Mesodermal cell (in vitro differentiated cells): ENCODE measurements around the gene SYMPK.

Experiments used
- H3K27ac ChIP-seq: 2 replicates; pipeline ENCODE4 v1.7.0; 2013; ENCODE audit warnings: mild to moderate bottlenecking, low read depth, low read length, moderate library complexity; ENCODE audit not compliant: severe bottlenecking
- H3K36me3 ChIP-seq: 2 replicates; pipeline ENCODE4 v1.7.1; 2013; ENCODE audit warnings: mild to moderate bottlenecking, low read length, moderate library complexity; ENCODE audit not compliant: control insufficient read depth, insufficient read depth
- H3K4me1 ChIP-seq: one replicate; pipeline ENCODE4 v1.7.1; 2013; ENCODE audit warnings: mild to moderate bottlenecking, low read length; ENCODE audit not compliant: insufficient read depth, control insufficient read depth, poor library complexity, severe bottlenecking
- H3K4me3 ChIP-seq: 2 replicates; pipeline ENCODE4 v1.7.0; 2013; ENCODE audit warnings: low read length, control low read depth, mild to moderate bottlenecking; ENCODE audit not compliant: insufficient read depth, poor library complexity, severe bottlenecking; ENCODE audit errors: extremely low read depth
- H3K9me3 ChIP-seq: 2 replicates; pipeline ENCODE4 v1.7.1; 2013; ENCODE audit warnings: mild to moderate bottlenecking, low read length, moderate library complexity; ENCODE audit not compliant: control insufficient read depth
- WGBS, 2 experiments: methylation state at CpG; one replicate each; pipeline ENCODE4 v1.1.5; 2013; ENCODE audit warnings: missing lambda C conversion rate in 2 of 2; ENCODE audit not compliant: insufficient coverage in 2 of 2; 5-methylcytosine and 5-hydroxymethylcytosine counted together

Gene SYMPK

DNA sequence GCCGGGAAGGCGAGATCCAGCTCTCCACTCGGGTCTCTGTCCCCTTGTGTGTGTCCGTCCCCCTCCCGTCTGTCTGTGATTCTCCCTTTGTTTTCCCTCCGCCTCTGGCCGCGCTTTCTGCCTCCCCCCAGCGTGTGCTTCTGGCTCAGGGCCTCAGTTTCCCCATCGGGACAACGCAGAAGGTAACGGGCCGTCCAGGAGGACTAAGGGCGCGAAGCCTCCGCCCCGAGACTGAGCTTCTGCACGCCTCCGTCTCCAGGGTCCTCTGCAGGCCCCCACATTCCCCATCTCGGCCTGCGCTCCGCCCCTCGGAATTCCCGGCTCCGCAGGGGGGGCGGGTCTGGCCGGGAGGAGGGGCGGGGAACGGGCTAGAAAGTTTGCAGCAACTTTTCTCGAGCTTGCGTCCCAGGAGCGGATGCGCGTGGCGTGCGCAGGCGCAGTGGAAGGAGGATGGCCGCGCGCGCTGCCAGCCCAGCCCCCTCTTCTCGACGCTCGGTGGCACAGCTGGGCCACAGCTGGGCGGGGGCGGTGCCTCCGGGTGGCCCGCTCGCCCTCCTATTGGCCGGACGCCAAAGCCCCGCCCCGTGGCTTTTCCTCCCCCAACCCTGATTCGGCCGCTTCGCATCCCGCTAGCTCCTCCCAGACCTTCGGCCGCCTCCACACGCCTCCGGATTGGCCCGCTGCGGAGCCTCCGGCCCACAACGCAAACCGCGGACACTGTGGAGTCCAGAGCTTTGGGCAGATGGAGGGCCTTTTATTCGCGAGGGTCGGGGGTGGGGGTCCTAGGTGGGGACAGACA lies 93.8 kb downstream of the SYMPK start, which contains the start of gene SIX5:
SIX5 (minus strand) TSS at position 269 of the 799 bp plus-strand sequence. CDS start 408 bp downstream, outside the sequence.
- Histone ChIP-seq H3K36me3 (peaks cover 31% of the 10 kb centered on the region), H3K9me3 (no peaks in the 10 kb centered on the region), H3K4me1 (peaks cover 38% of the 10 kb centered on the region), H3K27ac (peak within 1 kb of the TSS; percentile 98), H3K4me3 (peak within 1 kb of the TSS; percentile 80)
- WGBS, 2 experiments: 0% methylated on average over 44 to 62 of the region's 70 CpGs

GRCh38 chr19:45768655-45768983 lies 94.3 kb downstream of the SYMPK start:
- peaks cover 28% of the 10 kb centered on the region for H3K36me3 ChIP-seq
- 0 to 1% methylated on average over 15 to 32 of the region's 33 CpGs for WGBS, 2 experiments
- H3K4me3 ChIP-seq: peak overlapping the region; percentile 80

DNA sequence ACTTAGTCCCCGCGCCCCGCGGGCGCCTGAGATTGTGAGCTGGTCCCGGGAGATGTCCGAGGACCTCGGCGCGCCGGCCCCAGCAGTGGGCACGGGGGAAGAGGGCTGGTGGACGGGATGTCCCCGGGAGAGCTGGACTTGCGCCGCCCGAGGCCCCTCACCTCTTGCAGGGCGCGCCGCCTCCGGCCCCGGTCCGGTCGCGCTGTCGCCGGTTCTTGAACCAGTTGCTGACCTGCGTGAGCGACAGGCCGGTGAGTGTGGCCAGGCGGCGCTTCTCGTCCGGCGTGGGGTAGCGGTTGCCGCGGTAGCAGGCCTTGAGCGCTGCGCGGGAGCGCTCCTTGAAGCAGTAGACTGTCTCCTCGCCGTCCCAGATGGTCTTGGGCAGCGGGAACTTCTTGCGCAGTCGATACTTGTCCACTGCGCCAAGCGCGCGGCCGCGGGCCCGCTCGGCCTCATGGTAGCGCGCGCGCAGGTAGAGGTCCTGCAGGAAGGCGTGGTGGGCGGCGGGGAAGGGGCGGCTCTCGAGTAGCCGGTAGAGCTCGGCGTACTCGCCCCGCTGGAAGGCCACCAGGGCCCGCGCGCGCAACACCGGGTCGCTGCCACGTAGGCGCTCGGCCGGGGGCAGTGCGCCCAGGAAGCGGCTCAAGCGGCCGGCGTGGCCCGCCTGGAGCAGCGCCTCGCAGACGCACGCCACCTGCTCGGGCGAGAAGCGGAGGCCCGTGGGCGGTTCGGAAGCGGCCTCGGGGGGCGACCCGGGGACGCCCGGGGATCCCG lies 94.9 kb downstream of the SYMPK start:
- Histone ChIP-seq H3K27ac (peak overlapping the region; percentile 98), H3K4me1 (peaks cover 43% of the 10 kb centered on the region), H3K9me3 (no peaks in the 10 kb centered on the region), H3K36me3 (peaks cover 22% of the 10 kb centered on the region), H3K4me3 (peak overlapping the region; percentile 80)
- 0% methylated on average over 65 to 74 of the region's 102 CpGs for WGBS, 2 experiments

More at GRCh38 chr19:45768655-45768983, 94.3 kb downstream of the SYMPK start:
- Histone ChIP-seq H3K4me1 (peaks cover 43% of the 10 kb centered on the region), H3K27ac (peak overlapping the region; percentile 98), H3K9me3 (no peaks in the 10 kb centered on the region)

DNA sequence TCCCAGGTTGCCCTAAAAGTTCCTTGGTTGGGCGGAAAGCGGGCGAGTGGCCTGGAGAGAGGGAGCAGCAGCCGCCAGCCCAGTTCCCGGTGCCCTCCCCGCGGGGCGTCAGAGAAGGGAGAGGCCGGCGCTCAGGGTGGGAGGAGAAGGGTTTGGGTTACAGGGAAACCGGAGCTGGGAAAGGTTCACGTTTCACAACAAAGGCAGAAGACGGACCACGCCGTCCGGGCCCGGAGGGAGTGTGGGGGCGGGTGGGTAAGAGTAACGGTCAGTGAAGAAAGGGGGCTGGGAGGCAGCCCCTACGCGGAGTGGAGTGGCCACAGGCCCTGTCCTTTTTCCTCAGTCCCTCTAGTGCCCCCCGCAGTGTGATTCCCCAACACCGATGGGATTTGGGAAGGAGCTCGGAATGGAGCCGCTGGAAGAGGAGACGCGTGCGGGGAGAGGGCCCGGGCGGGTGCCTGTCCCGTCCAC lies 95.5 kb downstream of the SYMPK start:
- peaks cover 43% of the 10 kb centered on the region for H3K4me1 ChIP-seq
- 0 to 1% methylated on average over 27 to 30 of the region's 31 CpGs for whole genome bisulfite sequencing, 2 experiments

DNA sequence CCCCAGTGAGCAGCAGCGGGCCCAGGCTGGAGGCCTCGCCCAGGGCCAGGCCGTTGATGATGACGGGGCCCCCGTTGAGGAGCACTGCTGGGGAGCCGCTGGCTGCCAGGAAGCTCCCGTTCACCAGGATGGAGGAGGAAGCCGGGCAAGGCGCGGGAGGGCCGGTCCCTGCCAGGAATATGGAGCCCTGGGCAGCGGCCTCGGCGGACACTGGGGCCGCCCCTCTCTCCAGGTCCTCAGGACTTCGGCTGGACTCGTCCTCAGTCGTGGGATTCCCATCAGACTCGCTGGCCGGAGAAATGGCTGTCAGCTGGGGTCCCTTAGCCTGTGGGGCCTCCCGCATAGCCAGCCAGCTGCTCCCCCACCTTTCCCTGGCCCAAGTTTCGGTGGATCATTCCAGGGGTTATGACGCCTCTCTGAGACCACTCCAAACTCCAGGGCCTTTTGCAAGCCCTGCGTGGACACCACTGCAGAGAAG lies 96.0 kb downstream of the SYMPK start:
- H3K9me3 ChIP-seq: no peaks in the 10 kb centered on the region
- H3K27ac ChIP-seq: peak overlapping the region; percentile 98
- peak overlapping the region; percentile 80 for H3K4me3 ChIP-seq
- peaks cover 11% of the 10 kb centered on the region for H3K36me3 ChIP-seq
- 33 to 34% methylated on average over 22 of the region's 24 CpGs for WGBS, 2 experiments
- peaks cover 43% of the 10 kb centered on the region for H3K4me1 ChIP-seq

More for the DNA sequence above, 95.5 kb downstream of the SYMPK start:
- H3K9me3 ChIP-seq: no peaks in the 10 kb centered on the region
- H3K27ac ChIP-seq: peak overlapping the region; percentile 98
- peak overlapping the region; percentile 80 for H3K4me3 ChIP-seq
- peaks cover 16% of the 10 kb centered on the region for H3K36me3 ChIP-seq

GRCh38 chr19:45766296-45766868 lies 96.6 kb downstream of the SYMPK start:
- H3K9me3 ChIP-seq: no peaks in the 10 kb centered on the region
- WGBS, 2 experiments: 89% methylated on average over 14 to 15 of the region's 17 CpGs
- H3K4me1 ChIP-seq: peaks cover 40% of the 10 kb centered on the region
- H3K36me3 ChIP-seq: peaks cover 9% of the 10 kb centered on the region
- H3K27ac ChIP-seq: peak overlapping the region; percentile 98
- H3K4me3 ChIP-seq: peak overlapping the region; percentile 80

DNA sequence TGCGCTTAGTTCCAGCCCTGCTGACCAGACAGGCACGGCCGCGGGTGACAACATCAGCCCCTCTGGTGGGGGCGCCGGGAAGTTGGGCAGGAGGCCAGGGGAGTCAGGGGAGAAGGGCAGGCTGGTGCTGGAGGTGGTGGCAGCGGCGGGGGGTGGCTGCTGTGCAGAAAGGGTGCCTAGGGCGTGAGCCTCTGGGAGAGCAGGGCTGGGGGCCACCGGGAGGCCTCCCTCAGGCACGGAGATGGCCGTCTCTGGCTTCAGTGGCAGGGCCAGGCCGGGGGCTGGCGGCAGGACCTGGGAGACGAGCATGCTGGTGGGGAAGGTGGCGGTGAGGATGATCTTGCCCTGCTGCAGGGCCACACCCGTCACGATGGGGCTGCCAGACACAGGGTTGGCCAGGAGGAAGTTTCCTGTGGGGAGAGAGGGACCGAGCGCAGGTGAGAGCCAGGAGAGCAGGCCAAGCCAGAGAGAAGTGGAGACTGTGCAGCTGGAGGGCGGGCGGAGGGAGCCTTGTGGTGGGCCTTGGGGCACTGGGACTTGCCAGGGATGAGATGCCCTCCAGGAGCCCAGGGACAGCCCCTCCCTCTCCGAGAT lies 97.1 kb downstream of the SYMPK start:
- WGBS, 2 experiments: 91 to 93% methylated on average over 20 to 23 of the region's 23 CpGs
- Histone ChIP-seq H3K9me3 (no peaks in the 10 kb centered on the region), H3K36me3 (peaks cover 8% of the 10 kb centered on the region), H3K4me1 (peaks cover 34% of the 10 kb centered on the region), H3K27ac (peak overlapping the region; percentile 24), H3K4me3 (no peak overlapping the region)
